Panc1 (cell line): ENCODE data around the gene TFEC. TPM values are rescaled to one million over a fixed set of nuclear protein-coding genes. Genes with fewer than 3 reads are reported as not detected.

ENCODE experiments used
- ATAC-seq: fragments of 200-7000 bp; cut with Tn5 transposase; 2 replicates; pipeline ENCODE4 v1.9.1; 2020; ENCODE audit warnings: mild to moderate bottlenecking, moderate library complexity
- BruUV-seq: library from RNA; stranded (reverse); fragments of 400-500 nt; replicated peaks from 2 replicates; lab custom pipeline; 2021; lab: Mats Ljungman, UMichigan
- CTCF ChIA-PET: fragments of 300-600 bp; sonication (Branson Sonifier 250); formaldehyde crosslinking; loops from one replicate; lab custom pipeline; 2022; ENCODE audit warnings: antibody characterized with exemption; lab: Charles Lee
- POLR2A ChIA-PET: fragments of 300-600 bp; sonication (Branson Sonifier 250); formaldehyde crosslinking; loops from one replicate; lab custom pipeline; 2022; ENCODE audit warnings: antibody characterized with exemption; lab: Charles Lee
- DNase-seq: peaks from one replicate; pipeline ENCODE4 v3.0.0-alpha.2; 2010; ENCODE audit warnings: low read depth, low spot score
- H3K27ac ChIP-seq: 2 replicates; pipeline ENCODE4 v1.5.1; 2011; ENCODE audit warnings: mild to moderate bottlenecking, low read length, inconsistent platforms
- H3K27me3 ChIP-seq: fragments of 200-500 bp; sonication (Bioruptor generic); 2 replicates; pipeline ENCODE4 v1.6.0; 2014; ENCODE audit warnings: low read length, inconsistent platforms; ENCODE audit not compliant: control insufficient read depth, insufficient read depth
- H3K36me3 ChIP-seq: fragments of 200-500 bp; sonication (Bioruptor generic); 2 replicates; pipeline ENCODE4 v1.5.1; 2014; ENCODE audit warnings: inconsistent platforms, mild to moderate bottlenecking, low read length, moderate library complexity; ENCODE audit not compliant: control insufficient read depth, insufficient read depth
- H3K4me1 ChIP-seq: 2 replicates; pipeline ENCODE4 v1.5.1; 2011; ENCODE audit warnings: inconsistent platforms, mild to moderate bottlenecking, low read length, moderate library complexity; ENCODE audit not compliant: control insufficient read depth, insufficient read depth
- H3K4me3 ChIP-seq, 2 experiments: 2 replicates each; pipeline ENCODE4 v1.5.1; 2011 to 2012; ENCODE audit warnings: low read depth in 2 of 2, low read length in 2 of 2, mild to moderate bottlenecking in 2 of 2, inconsistent platforms in 1 of 2, moderate library complexity in 1 of 2
- H3K9me3 ChIP-seq: fragments of 200-500 bp; sonication (Bioruptor generic); 2 replicates; pipeline ENCODE4 v1.5.1; 2014; ENCODE audit warnings: low read depth, mild to moderate bottlenecking, inconsistent platforms, low read length, moderate library complexity; ENCODE audit not compliant: control insufficient read depth, insufficient read depth
- POLR2AphosphoS5 ChIP-seq: IDR thresholded peaks from 2 replicates; pipeline ENCODE4 v1.6.1; 2012; ENCODE audit warnings: mild to moderate bottlenecking, low read depth, low read length, moderate library complexity
- REST ChIP-seq, 2 experiments: IDR thresholded peaks; 2 replicates each; pipeline ENCODE4 v1.6.1; 2011 to 2012; ENCODE audit warnings: low read depth in 2 of 2, control low read depth in 1 of 2, low read length in 1 of 2, mild to moderate bottlenecking in 1 of 2, moderate library complexity in 1 of 2; ENCODE audit not compliant: insufficient read depth in 1 of 2
- SIN3A ChIP-seq: IDR thresholded peaks from 2 replicates; pipeline ENCODE4 v1.6.1; 2012; ENCODE audit warnings: low read depth, mild to moderate bottlenecking, low read length, moderate library complexity, borderline replicate concordance; ENCODE audit not compliant: insufficient read depth
- TCF7L2 ChIP-seq: IDR thresholded peaks from 2 replicates; pipeline ENCODE4 v1.6.1; 2011; ENCODE audit warnings: mild to moderate bottlenecking, low read depth, low read length, inconsistent platforms
- in situ Hi-C: cut with HindIII; loops from 2 replicates; pipeline ENCODE4 v1.10.0; 2016; ENCODE audit warnings: low sequenced_read_pairs, low pct_unique_long_range_greater_than_20kb
- intact Hi-C: fragments of 100-400 bp; cut with micrococcal nuclease; formaldehyde crosslinking; loops from one replicate; pipeline ENCODE4 v1.10.0; 2022; ENCODE audit not compliant: unreplicated experiment
- total RNA-seq: library from RNA; stranded (reverse); gene quantifications from one replicate; pipeline ENCODE4 v1.2.1, GENCODE V29; 2021; ENCODE audit not compliant: unreplicated experiment
- TF ChIP-seq, protein P1 (sequence below): fragments of 450-650 bp; IDR thresholded peaks from 2 replicates; pipeline ENCODE4 v1.5.1; 2017; ENCODE audit warnings: mild to moderate bottlenecking

The TFEC gene
- total RNA-seq, 1 experiment from 2014 or later: not detected

- BruUV-seq: no TSS peak
- no peak for ATAC-seq
- TF ChIP-seq REST (IDR thresholded peaks at IDR 0.05; ENCODE audit: insufficient read depth in 1 of 2, low read depth in 2 of 2, low read length in 1 of 2): no peak
- no peak for TF ChIP-seq SIN3A
- no peak for TF ChIP-seq TCF7L2
- TF ChIP-seq POLR2AphosphoS5: no peak
- ChIA-PET CTCF (no interaction called here), POLR2A (no interaction called here)
- Histone ChIP-seq H3K27ac (no peak overlapping the region), H3K4me3 (no peak overlapping the region), H3K9me3 (no peaks in the 10 kb centered on the region), H3K4me1 (no peaks in the 10 kb centered on the region), H3K27me3 (no peaks in the 10 kb centered on the region), H3K36me3 (no peaks in the 10 kb centered on the region)
- DNase-seq: no peak
- intact Hi-C loops (no loop called here), in situ Hi-C loops (no loop called here)
Observed at GRCh38 chr7:116018731-116019130, 11.8 kb downstream of the TFEC start.

GRCh38 chr7:116013675-116014074 is 16.9 kb downstream of the TFEC start:
- TF ChIP-seq REST (IDR thresholded peaks at IDR 0.05; ENCODE audit: insufficient read depth in 1 of 2, low read depth in 2 of 2, low read length in 1 of 2): no peak
- TF ChIP-seq, protein P1, sequence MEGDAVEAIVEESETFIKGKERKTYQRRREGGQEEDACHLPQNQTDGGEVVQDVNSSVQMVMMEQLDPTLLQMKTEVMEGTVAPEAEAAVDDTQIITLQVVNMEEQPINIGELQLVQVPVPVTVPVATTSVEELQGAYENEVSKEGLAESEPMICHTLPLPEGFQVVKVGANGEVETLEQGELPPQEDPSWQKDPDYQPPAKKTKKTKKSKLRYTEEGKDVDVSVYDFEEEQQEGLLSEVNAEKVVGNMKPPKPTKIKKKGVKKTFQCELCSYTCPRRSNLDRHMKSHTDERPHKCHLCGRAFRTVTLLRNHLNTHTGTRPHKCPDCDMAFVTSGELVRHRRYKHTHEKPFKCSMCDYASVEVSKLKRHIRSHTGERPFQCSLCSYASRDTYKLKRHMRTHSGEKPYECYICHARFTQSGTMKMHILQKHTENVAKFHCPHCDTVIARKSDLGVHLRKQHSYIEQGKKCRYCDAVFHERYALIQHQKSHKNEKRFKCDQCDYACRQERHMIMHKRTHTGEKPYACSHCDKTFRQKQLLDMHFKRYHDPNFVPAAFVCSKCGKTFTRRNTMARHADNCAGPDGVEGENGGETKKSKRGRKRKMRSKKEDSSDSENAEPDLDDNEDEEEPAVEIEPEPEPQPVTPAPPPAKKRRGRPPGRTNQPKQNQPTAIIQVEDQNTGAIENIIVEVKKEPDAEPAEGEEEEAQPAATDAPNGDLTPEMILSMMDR: no peak
- TF ChIP-seq SIN3A: no peak
- no peak for TF ChIP-seq POLR2AphosphoS5
- no peak for TF ChIP-seq TCF7L2
- Histone ChIP-seq H3K9me3 (no peaks in the 10 kb centered on the region), H3K27ac (no peak overlapping the region), H3K27me3 (peaks cover 1% of the 10 kb centered on the region; the same call in 1 of the 2 replicates), H3K36me3 (no peaks in the 10 kb centered on the region), H3K4me3 (no peak overlapping the region), H3K4me1 (no peaks in the 10 kb centered on the region)
- ATAC-seq (no peak), DNase-seq (no peak)
- ChIA-PET CTCF (no interaction called here), POLR2A (no interaction called here)
- no TSS peak for BruUV-seq
- in situ Hi-C loops: no loop called here
- intact Hi-C loops: no loop called here
